Stimulated activated CD8-positive, alpha-beta memory T cell treated with anti-CD3 and anti-CD28 coated beads, Interleukin-4, amount 100 ng/mL, for 24 hours (primary cell): Measurements from ENCODE around the gene PDLIM5.

ENCODE experiments used
- DNase-seq: peaks from one replicate; pipeline ENCODE4 v3.0.0-alpha.2; 2020; ENCODE audit warnings: low read depth

The PDLIM5 gene

GRCh38 chr4:94701631-94702300 lies 250.0 kb downstream of the PDLIM5 start:
- DNase-seq: no peak

DNA sequence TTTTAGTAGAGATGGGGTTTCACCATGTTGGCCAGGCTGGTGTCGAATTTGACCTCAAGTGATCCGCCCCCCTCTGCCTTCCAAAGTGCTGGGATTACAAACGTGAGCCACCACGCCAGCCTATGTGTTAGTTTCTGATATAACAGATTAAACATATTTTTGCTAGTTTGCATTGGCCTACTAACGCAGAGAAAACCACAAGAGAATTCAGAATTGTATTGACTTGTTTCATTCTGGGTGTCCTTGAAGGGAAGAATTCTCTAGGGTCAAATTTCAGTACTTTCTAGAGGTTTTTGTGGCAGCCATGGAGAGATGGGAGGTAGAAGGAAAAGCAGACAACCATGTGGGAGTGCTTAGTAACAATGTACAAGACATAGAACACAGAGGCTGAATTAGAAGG lies 259.9 kb downstream of the PDLIM5 start:
- no peak for DNase-seq

GRCh38 chr4:94714365-94715160 lies 262.8 kb downstream of the PDLIM5 start:
- DNase-seq: no peak

- no peak for DNase-seq
Measured at GRCh38 chr4:94715726-94716125, 264.0 kb downstream of the PDLIM5 start.
